ENCODE results near the gene ARPC2.

The ARPC2 gene

GRCh38 chr2:218229851-218230250 is 12.9 kb downstream of the ARPC2 start:
- no peak overlapping the region for H4K91ac ChIP-seq (ENCODE audit: low read depth, low read length, poor library complexity)
- no CpG with 5 or more reads among the region's 4 CpGs for WGBS, 2 donors (ENCODE audit: extremely low coverage in 2 of 2, insufficient read length in 2 of 2, insufficient replicate concordance in 1 of 2)
- H3K9me3 ChIP-seq (replicated peaks in 1 of 2; ENCODE audit: control insufficient read depth in 2 of 2, insufficient read depth in 1 of 2, low read depth in 1 of 2, low read length in 2 of 2) = peaks cover 0 to 9% of the 10 kb centered on the region in 2 donors
- no peak for DNase-seq (ENCODE audit: low spot score)
- H3K79me1 ChIP-seq (ENCODE audit: low read depth, low read length) = peaks cover 4% of the 10 kb centered on the region
- no peak overlapping the region for H2BK5ac ChIP-seq (ENCODE audit: low read length)
- H3K23ac ChIP-seq (ENCODE audit: low read depth, low read length, poor library complexity) = no peak overlapping the region
- H4K8ac ChIP-seq (ENCODE audit: low read depth, low read length) = no peak overlapping the region
- H2BK120ac ChIP-seq (ENCODE audit: low read depth, low read length) = no peak overlapping the region
- H3K4ac ChIP-seq (ENCODE audit: low read length) = no peak overlapping the region
- no peak overlapping the region for H3K4me2 ChIP-seq (ENCODE audit: insufficient read depth, low read length, poor library complexity, severe bottlenecking)
- H3K4me3 ChIP-seq (ENCODE audit: low read length in 2 of 2) = no peak overlapping the region
- H3K4me1 ChIP-seq (ENCODE audit: control insufficient read depth in 2 of 2, insufficient read depth in 1 of 2, low read depth in 1 of 2, low read length in 2 of 2) = no peaks in the 10 kb centered on the region
- no peak overlapping the region for H2AK5ac ChIP-seq (ENCODE audit: low read depth, low read length)
- no peaks in the 10 kb centered on the region for H3K27me3 ChIP-seq (ENCODE audit: control insufficient read depth in 3 of 3, insufficient read depth in 3 of 3, low read depth in 1 of 3, low read length in 3 of 3)
- H2BK15ac ChIP-seq (ENCODE audit: low read length) = no peak overlapping the region
- no peak overlapping the region for H2BK12ac ChIP-seq (ENCODE audit: low read length)
- H3K9ac ChIP-seq (ENCODE audit: low read depth, low read length, poor library complexity) = no peak overlapping the region
- no peak overlapping the region for H3K27ac ChIP-seq (replicated peaks; ENCODE audit: low read length)
- no peak overlapping the region for H3K18ac ChIP-seq (ENCODE audit: low read length)
- H2AFZ ChIP-seq (ENCODE audit: low read length) = no peak overlapping the region
- no peak overlapping the region for H3K14ac ChIP-seq (ENCODE audit: low read length)
- H3K36me3 ChIP-seq (replicated peaks in 1 of 2; ENCODE audit: control insufficient read depth in 2 of 2, insufficient read depth in 2 of 2, low read length in 2 of 2) = peaks cover 20 to 94% of the 10 kb centered on the region in 2 donors

- Histone ChIP-seq H4K91ac (ENCODE audit: low read depth, low read length, poor library complexity) (no peak overlapping the region), H3K4me1 (ENCODE audit: control insufficient read depth in 2 of 2, insufficient read depth in 1 of 2, low read depth in 1 of 2, low read length in 2 of 2) (no peaks in the 10 kb centered on the region), H4K8ac (ENCODE audit: low read depth, low read length) (no peak overlapping the region), H2AFZ (ENCODE audit: low read length) (no peak overlapping the region), H3K9ac (ENCODE audit: low read depth, low read length, poor library complexity) (no peak overlapping the region), H3K9me3 (replicated peaks in 1 of 2; ENCODE audit: control insufficient read depth in 2 of 2, insufficient read depth in 1 of 2, low read depth in 1 of 2, low read length in 2 of 2) (peaks cover 0 to 9% of the 10 kb centered on the region in 2 donors), H3K18ac (ENCODE audit: low read length) (no peak overlapping the region), H2AK5ac (ENCODE audit: low read depth, low read length) (no peak overlapping the region), H2BK120ac (ENCODE audit: low read depth, low read length) (no peak overlapping the region), H3K79me1 (ENCODE audit: low read depth, low read length) (peaks cover 4% of the 10 kb centered on the region), H3K23ac (ENCODE audit: low read depth, low read length, poor library complexity) (no peak overlapping the region), H3K27ac (replicated peaks; ENCODE audit: low read length) (no peak overlapping the region), H2BK15ac (ENCODE audit: low read length) (no peak overlapping the region), H3K4me3 (ENCODE audit: low read length in 2 of 2) (no peak overlapping the region), H3K14ac (ENCODE audit: low read length) (no peak overlapping the region), H2BK12ac (ENCODE audit: low read length) (no peak overlapping the region), H3K27me3 (ENCODE audit: control insufficient read depth in 3 of 3, insufficient read depth in 3 of 3, low read depth in 1 of 3, low read length in 3 of 3) (no peaks in the 10 kb centered on the region), H3K4me2 (ENCODE audit: insufficient read depth, low read length, poor library complexity, severe bottlenecking) (no peak overlapping the region), H3K36me3 (replicated peaks in 1 of 2; ENCODE audit: control insufficient read depth in 2 of 2, insufficient read depth in 2 of 2, low read length in 2 of 2) (peaks cover 22 to 94% of the 10 kb centered on the region in 2 donors), H3K4ac (ENCODE audit: low read length) (no peak overlapping the region), H2BK5ac (ENCODE audit: low read length) (no peak overlapping the region)
- no CpG with 5 or more reads among the region's 1 CpG for WGBS, 2 donors (ENCODE audit: extremely low coverage in 2 of 2, insufficient read length in 2 of 2, insufficient replicate concordance in 1 of 2)
- DNase-seq (ENCODE audit: low spot score) = no peak
These were observed 13.9 kb downstream of the ARPC2 start for GRCh38 chr2:218230882-218231281.

- H2BK120ac ChIP-seq (ENCODE audit: low read depth, low read length) = no peak overlapping the region
- DNase-seq (ENCODE audit: low spot score) = no peak
- H2AFZ ChIP-seq (ENCODE audit: low read length) = no peak overlapping the region
- H3K36me3 ChIP-seq (replicated peaks in 1 of 2; ENCODE audit: control insufficient read depth in 2 of 2, insufficient read depth in 2 of 2, low read length in 2 of 2) = peaks cover 18 to 97% of the 10 kb centered on the region in 2 donors
- H3K9ac ChIP-seq (ENCODE audit: low read depth, low read length, poor library complexity) = no peak overlapping the region
- H3K9me3 ChIP-seq (replicated peaks in 1 of 2; ENCODE audit: control insufficient read depth in 2 of 2, insufficient read depth in 1 of 2, low read depth in 1 of 2, low read length in 2 of 2) = peaks cover 0 to 9% of the 10 kb centered on the region in 2 donors
- no peak overlapping the region for H3K18ac ChIP-seq (ENCODE audit: low read length)
- no CpG with 5 or more reads among the region's 4 CpGs for WGBS, 2 donors (ENCODE audit: extremely low coverage in 2 of 2, insufficient read length in 2 of 2, insufficient replicate concordance in 1 of 2)
- H2BK15ac ChIP-seq (ENCODE audit: low read length) = no peak overlapping the region
- no peak overlapping the region for H2BK5ac ChIP-seq (ENCODE audit: low read length)
- H2AK5ac ChIP-seq (ENCODE audit: low read depth, low read length) = no peak overlapping the region
- no peak overlapping the region for H3K14ac ChIP-seq (ENCODE audit: low read length)
- no peak overlapping the region for H3K23ac ChIP-seq (ENCODE audit: low read depth, low read length, poor library complexity)
- peaks cover 4% of the 10 kb centered on the region for H3K79me1 ChIP-seq (ENCODE audit: low read depth, low read length)
- H3K27me3 ChIP-seq (ENCODE audit: control insufficient read depth in 3 of 3, insufficient read depth in 3 of 3, low read depth in 1 of 3, low read length in 3 of 3) = no peaks in the 10 kb centered on the region
- H4K8ac ChIP-seq (ENCODE audit: low read depth, low read length) = no peak overlapping the region
- H3K4me2 ChIP-seq (ENCODE audit: insufficient read depth, low read length, poor library complexity, severe bottlenecking) = no peak overlapping the region
- H3K27ac ChIP-seq (replicated peaks; ENCODE audit: low read length) = no peak overlapping the region
- H4K91ac ChIP-seq (ENCODE audit: low read depth, low read length, poor library complexity) = no peak overlapping the region
- no peak overlapping the region for H3K4me3 ChIP-seq (ENCODE audit: low read length in 2 of 2)
- no peaks in the 10 kb centered on the region for H3K4me1 ChIP-seq (ENCODE audit: control insufficient read depth in 2 of 2, insufficient read depth in 1 of 2, low read depth in 1 of 2, low read length in 2 of 2)
- no peak overlapping the region for H3K4ac ChIP-seq (ENCODE audit: low read length)
- no peak overlapping the region for H2BK12ac ChIP-seq (ENCODE audit: low read length)
These were observed 16.6 kb downstream of the ARPC2 start for GRCh38 chr2:218233543-218233942.

- H4K91ac ChIP-seq (ENCODE audit: low read depth, low read length, poor library complexity) = no peak overlapping the region
- no peak overlapping the region for H3K4me2 ChIP-seq (ENCODE audit: insufficient read depth, low read length, poor library complexity, severe bottlenecking)
- H3K9me3 ChIP-seq (replicated peaks in 1 of 2; ENCODE audit: control insufficient read depth in 2 of 2, insufficient read depth in 1 of 2, low read depth in 1 of 2, low read length in 2 of 2) = peaks cover 0 to 9% of the 10 kb centered on the region in 2 donors
- H3K27ac ChIP-seq (replicated peaks; ENCODE audit: low read length) = no peak overlapping the region
- no peak overlapping the region for H2BK120ac ChIP-seq (ENCODE audit: low read depth, low read length)
- H3K14ac ChIP-seq (ENCODE audit: low read length) = no peak overlapping the region
- no peaks in the 10 kb centered on the region for H3K27me3 ChIP-seq (ENCODE audit: control insufficient read depth in 3 of 3, insufficient read depth in 3 of 3, low read depth in 1 of 3, low read length in 3 of 3)
- H2BK12ac ChIP-seq (ENCODE audit: low read length) = no peak overlapping the region
- no peak for DNase-seq (ENCODE audit: low spot score)
- no peak overlapping the region for H3K18ac ChIP-seq (ENCODE audit: low read length)
- no peak overlapping the region for H2BK15ac ChIP-seq (ENCODE audit: low read length)
- peaks cover 23 to 97% of the 10 kb centered on the region in 2 donors for H3K36me3 ChIP-seq (replicated peaks in 1 of 2; ENCODE audit: control insufficient read depth in 2 of 2, insufficient read depth in 2 of 2, low read length in 2 of 2)
- no peaks in the 10 kb centered on the region for H3K4me1 ChIP-seq (ENCODE audit: control insufficient read depth in 2 of 2, insufficient read depth in 1 of 2, low read depth in 1 of 2, low read length in 2 of 2)
- H2AFZ ChIP-seq (ENCODE audit: low read length) = no peak overlapping the region
- H3K9ac ChIP-seq (ENCODE audit: low read depth, low read length, poor library complexity) = no peak overlapping the region
- H4K8ac ChIP-seq (ENCODE audit: low read depth, low read length) = no peak overlapping the region
- H3K4me3 ChIP-seq (ENCODE audit: low read length in 2 of 2) = no peak overlapping the region
- H3K23ac ChIP-seq (ENCODE audit: low read depth, low read length, poor library complexity) = no peak overlapping the region
- H3K4ac ChIP-seq (ENCODE audit: low read length) = no peak overlapping the region
- peaks cover 4% of the 10 kb centered on the region for H3K79me1 ChIP-seq (ENCODE audit: low read depth, low read length)
- no peak overlapping the region for H2AK5ac ChIP-seq (ENCODE audit: low read depth, low read length)
- H2BK5ac ChIP-seq (ENCODE audit: low read length) = no peak overlapping the region
- no CpG with 5 or more reads among the region's 3 CpGs for WGBS, 2 donors (ENCODE audit: extremely low coverage in 2 of 2, insufficient read length in 2 of 2, insufficient replicate concordance in 1 of 2)
These were observed 17.5 kb downstream of the ARPC2 start for GRCh38 chr2:218234521-218234920.

Data from neuronal stem cell (in vitro differentiated cells).